Glomerular endothelial cell (primary cell): ENCODE data around the gene MAML2. TPM values are rescaled to one million over a fixed set of nuclear protein-coding genes. Genes with fewer than 3 reads are reported as not detected.
"Not testable (repeated sequence)": the region's sequence is repeated elsewhere in the genome, so short reads cannot be mapped to it uniquely, and the experiment has no call there.

Experiments
- DNase-seq: peaks from one replicate; pipeline ENCODE4 v3.0.0-alpha.2; 2011; ENCODE audit warnings: low read depth, low spot score; ENCODE audit errors: extremely low read depth
- total RNA-seq: library from RNA; depleted of rRNA; stranded (reverse); fragments of >200 nt; gene quantifications from 2 replicates; pipeline ENCODE4 v1.2.3, GENCODE V29; 2015

Gene MAML2
- total RNA-seq, 1 donor from 2014 or later: 20.0 TPM

- no peak for DNase-seq
Measured at GRCh38 chr11:96294289-96294688, 48.7 kb downstream of the MAML2 start.

GRCh38 chr11:96293598-96294021, 49.4 kb downstream of the MAML2 start:
- DNase-seq: no peak

GRCh38 chr11:96293109-96293508, 49.9 kb downstream of the MAML2 start:
- no peak for DNase-seq

- DNase-seq: no peak
Measured at GRCh38 chr11:96292291-96293010, 50.5 kb downstream of the MAML2 start.

- no peak for DNase-seq
Measured at GRCh38 chr11:96290631-96291030, 52.4 kb downstream of the MAML2 start.

GRCh38 chr11:96290031-96290430, 53.0 kb downstream of the MAML2 start:
- no peak for DNase-seq

- DNase-seq: no peak
Measured at GRCh38 chr11:96288915-96289314, 54.1 kb downstream of the MAML2 start.

- no peak for DNase-seq
Measured at GRCh38 chr11:96287822-96288439, 55.1 kb downstream of the MAML2 start.

GRCh38 chr11:96285985-96286384, 57.0 kb downstream of the MAML2 start:
- not testable (repeated sequence) for DNase-seq

GRCh38 chr11:96284917-96285316, 58.1 kb downstream of the MAML2 start:
- DNase-seq: no peak

- DNase-seq: no peak
Measured at GRCh38 chr11:96284401-96284800, 58.6 kb downstream of the MAML2 start.

GRCh38 chr11:96282625-96283220, 60.3 kb downstream of the MAML2 start:
- DNase-seq: no peak

GRCh38 chr11:96280444-96280843, 62.6 kb downstream of the MAML2 start:
- no peak for DNase-seq

GRCh38 chr11:96279896-96280290, 63.1 kb downstream of the MAML2 start:
- DNase-seq: no peak

GRCh38 chr11:96279018-96279895, 63.7 kb downstream of the MAML2 start:
- no peak for DNase-seq

- no peak for DNase-seq
Measured at GRCh38 chr11:96278039-96278897, 64.7 kb downstream of the MAML2 start.

GRCh38 chr11:96277696-96278038, 65.3 kb downstream of the MAML2 start:
- DNase-seq: no peak

GRCh38 chr11:96276836-96277235, 66.2 kb downstream of the MAML2 start:
- DNase-seq: no peak

- DNase-seq: no peak
Measured at GRCh38 chr11:96275801-96276594, 67.0 kb downstream of the MAML2 start.
